Left colon (tissue), 2 donors: ENCODE data around the gene UBTD2. TPM values are rescaled to one million over a fixed set of nuclear protein-coding genes. Genes with fewer than 3 reads are reported as not detected.
A peak's percentile ranks its signal among the peaks of the same experiment; 100 is the strongest.
"Not testable (repeated sequence)": the region's sequence is repeated elsewhere in the genome, so short reads cannot be mapped to it uniquely, and the experiment has no call there.

Source experiments
- ATAC-seq: fragments of 200-7000 bp; cut with Tn5 transposase; one replicate; pipeline ENCODE4 v1.9.1; 2020; ENCODE audit warnings: mild to moderate bottlenecking, moderate library complexity
- DNase-seq, 2 donors: peaks; one replicate each; pipeline ENCODE4 v3.0.0-alpha.2; 2020
- intact Hi-C, 2 donors: fragments of 100-400 bp; cut with DNase I in 1 of 2; cut with micrococcal nuclease in 1 of 2; formaldehyde crosslinking; loops; one replicate each; pipeline versions ENCODE4 v1.11.2 to v1.14.0; 2022; cut with DNase I, micrococcal nuclease
- total RNA-seq, 2 donors: library from RNA; stranded (reverse); fragmentation: NEBNext Ultra II Directional; extraction: Animal tissue kit (Norgen Biotek cat#: 25700); gene quantifications; one replicate each; pipeline ENCODE4 v1.2.1, GENCODE V29; 2021
- donor health status: DM: no; HTN: no; CAD: no.
- donor health status: DM: yes; HTN: yes; CAD: no.

Gene UBTD2
- total RNA-seq, 2 donors from 2014 or later, result 20.9 to 25.1 TPM

DNA sequence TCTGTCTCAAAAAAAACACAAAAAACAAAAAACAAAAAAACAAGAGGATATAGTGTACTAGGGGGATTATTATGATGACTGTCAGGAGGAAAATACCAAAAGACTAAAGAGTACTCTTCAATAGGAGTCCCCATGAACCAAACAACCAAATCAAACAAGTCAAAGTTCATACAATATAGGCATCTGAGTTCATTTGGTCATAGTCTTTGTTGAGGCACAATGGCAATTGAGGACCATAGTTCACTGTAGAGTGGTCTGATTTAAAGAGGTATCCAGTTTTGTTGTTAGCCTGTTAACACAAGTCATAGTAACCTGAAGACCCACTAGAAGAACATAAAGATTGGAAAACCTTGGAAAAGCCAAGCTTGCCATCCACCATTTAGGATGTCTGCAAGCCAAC is 11.3 kb upstream of the UBTD2 start:
- DNase-seq (no peak), ATAC-seq (no peak)
- intact Hi-C loops, result loop anchor here in 1 of 2 donors (5.0 kb wide), 1 partner anchor 188 kb away; no protein-coding TSS in a partner anchor

DNA sequence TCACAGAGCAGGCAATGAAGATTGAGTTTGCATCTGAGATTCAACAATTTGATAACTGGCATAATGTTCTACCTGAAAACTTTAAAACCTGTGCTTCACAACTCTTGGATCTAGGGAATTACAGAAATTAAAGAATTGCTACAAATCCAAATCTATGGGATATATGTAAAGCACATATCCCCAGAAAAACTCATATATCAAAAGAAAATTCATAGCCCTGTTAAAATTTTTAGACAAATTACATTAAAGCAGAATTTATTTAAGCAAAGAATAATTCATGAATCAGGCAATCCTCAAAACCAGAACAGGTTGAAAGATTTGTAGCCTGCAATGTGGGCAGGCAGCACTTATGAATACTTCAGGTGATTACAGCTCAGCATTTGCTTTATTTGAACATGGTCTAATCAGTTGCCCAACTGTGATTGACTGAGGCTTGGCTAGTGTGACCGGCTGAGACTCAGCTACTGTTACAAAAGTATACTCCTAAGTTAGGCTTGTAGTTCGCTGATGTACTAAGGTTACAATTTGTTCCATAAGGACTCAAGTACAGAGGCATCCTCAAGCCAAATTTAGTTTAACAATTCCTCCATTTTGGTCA is 10.3 kb upstream of the UBTD2 start:
- intact Hi-C loops, result loop anchor here in 1 of 2 donors (5.0 kb wide), 1 partner anchor 187 kb away; no protein-coding TSS in a partner anchor
- no peak for DNase-seq
- ATAC-seq, result no peak

DNA sequence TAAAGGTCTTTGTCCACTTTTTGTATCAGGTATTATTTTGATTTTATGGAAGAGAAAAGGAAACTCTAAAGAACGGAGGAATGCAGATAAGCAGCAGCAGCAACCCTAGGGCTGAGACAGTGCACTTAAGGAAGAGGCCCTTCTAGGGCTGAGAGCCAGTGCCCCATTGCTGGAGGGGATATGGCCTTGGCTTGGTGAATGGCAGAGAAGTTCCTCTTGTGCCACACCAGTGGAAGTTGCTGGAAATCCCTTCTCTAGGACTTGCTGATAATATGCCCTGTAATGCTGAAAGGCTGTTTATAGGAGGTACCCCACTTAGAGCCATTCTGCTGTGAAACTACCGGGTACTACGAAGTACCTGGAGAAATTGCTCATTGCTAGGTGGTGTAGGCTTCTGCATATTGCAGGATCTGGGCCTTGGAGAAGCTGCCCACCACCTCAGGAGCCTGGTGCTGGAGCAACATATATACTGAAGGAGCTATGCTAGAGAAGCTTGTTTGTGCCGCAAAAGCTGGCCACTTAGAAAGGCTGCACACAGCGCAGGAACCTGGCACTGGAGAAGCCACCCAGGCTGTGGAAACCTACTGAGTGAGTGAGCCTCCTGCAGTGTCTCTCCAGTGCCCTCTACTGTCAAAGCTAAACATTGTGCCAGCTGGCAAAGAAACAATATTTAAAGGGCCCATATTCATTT is 9.6 kb upstream of the UBTD2 start:
- ATAC-seq, result peak; percentile 99
- peak; percentile 51 to 54 for DNase-seq
- intact Hi-C loops, result loop anchor here in 1 of 2 donors (5.0 kb wide), 1 partner anchor 186 kb away; no protein-coding TSS in a partner anchor

DNA sequence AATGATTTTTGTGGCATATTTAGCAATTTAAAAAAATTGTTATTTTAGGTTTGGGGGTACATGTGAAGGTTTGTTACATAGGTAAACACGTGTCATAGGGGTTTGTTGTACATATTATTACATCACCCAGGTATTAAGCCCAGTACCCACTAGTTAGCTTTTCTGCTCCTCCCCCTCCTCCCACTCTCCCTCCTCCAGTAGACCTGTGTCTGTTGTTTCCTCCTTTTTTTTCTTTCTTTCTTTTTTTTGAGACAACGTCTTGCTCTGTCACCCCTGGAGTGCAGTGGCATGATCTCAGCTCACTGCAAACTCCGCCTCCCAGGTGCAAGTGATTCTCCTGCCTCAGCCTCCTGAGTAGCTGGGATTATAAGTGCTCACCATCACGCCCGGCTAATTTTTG is 8.3 kb upstream of the UBTD2 start:
- not testable (repeated sequence) for ATAC-seq, DNase-seq
- intact Hi-C loops, result loop anchor here in 1 of 2 donors (5.0 kb wide), 1 partner anchor 185 kb away; no protein-coding TSS in a partner anchor

DNA sequence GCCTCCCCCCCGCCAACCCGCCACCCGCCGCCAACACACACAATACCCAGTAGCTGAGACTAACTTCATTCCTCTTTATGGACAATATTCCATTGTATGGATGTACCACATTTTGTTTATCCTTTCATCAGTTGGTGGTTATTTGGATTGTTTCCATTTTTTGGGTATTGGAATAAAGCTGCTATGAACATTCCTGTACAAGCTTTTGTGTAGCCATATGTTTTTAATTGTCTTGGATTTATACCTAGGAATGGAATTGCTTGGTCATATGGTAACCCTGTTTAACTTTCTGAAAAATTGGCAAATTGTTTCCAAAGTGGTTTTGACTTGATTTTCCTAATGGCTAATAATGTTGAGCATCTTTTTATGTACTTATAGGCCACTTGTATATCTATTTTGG is 4.9 kb upstream of the UBTD2 start:
- intact Hi-C loops, result loop anchor here in 1 of 2 donors (10.0 kb wide), 1 partner anchor 94 kb away; the partner anchor contains the start of gene EFCAB9

DNA sequence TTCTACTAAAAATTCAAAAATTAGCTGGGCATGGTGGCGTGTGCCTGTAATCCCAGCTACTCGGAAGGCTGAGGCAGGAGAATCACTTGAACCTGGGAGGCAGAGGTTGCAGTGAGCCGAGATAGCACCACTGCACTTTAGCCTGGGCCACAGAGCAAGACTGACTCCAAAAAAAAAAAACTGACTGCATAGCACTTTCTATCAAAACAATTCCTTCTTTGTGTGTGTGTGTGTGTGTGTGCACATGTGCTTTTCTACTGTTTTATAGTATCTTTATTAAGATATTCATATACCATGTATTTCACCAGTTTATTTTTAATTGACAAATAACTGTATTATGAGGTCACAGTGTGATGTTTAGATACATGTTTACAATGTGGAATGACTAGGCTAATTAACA is 3.6 kb upstream of the UBTD2 start:
- not testable (repeated sequence) for ATAC-seq, DNase-seq
- intact Hi-C loops, result loop anchor here in 1 of 2 donors (10.0 kb wide), 1 partner anchor 92 kb away; the partner anchor contains the start of gene EFCAB9

More for the DNA sequence above, 4.9 kb upstream of the UBTD2 start:
- DNase-seq (no peak), ATAC-seq (no peak)

DNA sequence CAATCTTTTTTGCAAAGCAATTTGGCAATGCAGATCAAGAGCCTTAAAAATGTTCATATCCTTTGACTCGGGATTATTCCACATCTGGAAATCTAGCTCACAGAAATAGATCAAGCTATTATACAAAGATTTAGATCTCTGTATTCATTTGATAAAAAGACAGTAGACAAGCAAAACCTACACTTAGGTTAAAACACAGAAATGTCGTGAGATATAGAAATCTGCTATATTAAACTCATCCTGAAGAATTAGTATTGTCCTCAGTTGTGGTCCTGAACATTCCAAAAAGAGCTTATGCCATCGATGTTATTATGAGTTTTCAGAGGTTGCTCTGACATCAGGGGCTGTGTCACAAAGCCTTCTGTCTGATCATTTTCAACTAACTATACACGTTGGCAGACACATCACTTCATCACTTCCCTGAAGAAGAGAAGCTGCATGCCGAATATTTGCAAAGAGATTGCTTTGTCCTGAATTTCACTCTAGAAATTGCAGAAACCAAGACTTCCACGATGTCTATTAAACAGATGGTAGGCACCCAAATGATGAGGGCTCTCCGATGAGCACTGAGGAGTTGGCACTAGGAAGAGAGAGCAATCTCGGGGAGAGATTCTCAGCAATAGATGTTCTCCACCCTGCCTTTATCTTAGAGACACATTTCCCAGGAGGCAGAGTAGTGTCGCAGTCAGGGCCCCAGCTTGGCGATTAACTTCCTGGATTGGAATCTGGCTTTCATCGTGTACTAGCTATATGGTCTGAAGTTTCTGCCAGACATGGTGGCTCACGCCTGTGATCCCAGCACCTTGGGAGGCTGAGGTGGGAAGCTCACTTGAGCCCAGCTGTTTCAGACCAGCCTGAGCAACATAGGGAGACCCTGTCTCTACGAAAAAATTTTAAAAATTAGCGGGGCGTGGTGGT is 1.9 kb upstream of the UBTD2 start:
- no peak for ATAC-seq
- intact Hi-C loops, result loop anchor here in 1 of 2 donors (10.0 kb wide), 1 partner anchor 91 kb away; the partner anchor contains the start of gene EFCAB9

DNA sequence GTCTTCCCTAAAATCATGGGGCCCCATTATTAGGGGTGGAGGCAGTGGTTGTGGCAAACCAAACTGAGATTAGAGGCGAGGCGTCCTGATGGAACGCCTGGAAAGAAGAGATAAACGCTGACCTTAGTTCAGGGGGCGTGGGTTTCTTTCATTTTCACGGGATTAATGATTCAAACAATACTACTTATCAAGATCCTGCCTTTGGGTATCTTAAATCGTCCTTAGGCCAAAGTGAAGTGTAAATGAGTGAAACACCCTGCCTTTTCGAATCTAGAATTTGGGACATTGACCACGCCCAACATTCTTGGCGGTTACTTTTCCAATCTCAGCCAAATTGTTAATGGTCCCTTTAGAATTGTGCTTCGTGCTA is 1.0 kb upstream of the UBTD2 start:
- ATAC-seq (no peak), DNase-seq (no peak)
- intact Hi-C loops, result loop anchor here in 1 of 2 donors (10.0 kb wide), 1 partner anchor 90 kb away; the partner anchor contains the start of gene EFCAB9

More for the DNA sequence above, 1.9 kb upstream of the UBTD2 start:
- DNase-seq, result no peak

DNA sequence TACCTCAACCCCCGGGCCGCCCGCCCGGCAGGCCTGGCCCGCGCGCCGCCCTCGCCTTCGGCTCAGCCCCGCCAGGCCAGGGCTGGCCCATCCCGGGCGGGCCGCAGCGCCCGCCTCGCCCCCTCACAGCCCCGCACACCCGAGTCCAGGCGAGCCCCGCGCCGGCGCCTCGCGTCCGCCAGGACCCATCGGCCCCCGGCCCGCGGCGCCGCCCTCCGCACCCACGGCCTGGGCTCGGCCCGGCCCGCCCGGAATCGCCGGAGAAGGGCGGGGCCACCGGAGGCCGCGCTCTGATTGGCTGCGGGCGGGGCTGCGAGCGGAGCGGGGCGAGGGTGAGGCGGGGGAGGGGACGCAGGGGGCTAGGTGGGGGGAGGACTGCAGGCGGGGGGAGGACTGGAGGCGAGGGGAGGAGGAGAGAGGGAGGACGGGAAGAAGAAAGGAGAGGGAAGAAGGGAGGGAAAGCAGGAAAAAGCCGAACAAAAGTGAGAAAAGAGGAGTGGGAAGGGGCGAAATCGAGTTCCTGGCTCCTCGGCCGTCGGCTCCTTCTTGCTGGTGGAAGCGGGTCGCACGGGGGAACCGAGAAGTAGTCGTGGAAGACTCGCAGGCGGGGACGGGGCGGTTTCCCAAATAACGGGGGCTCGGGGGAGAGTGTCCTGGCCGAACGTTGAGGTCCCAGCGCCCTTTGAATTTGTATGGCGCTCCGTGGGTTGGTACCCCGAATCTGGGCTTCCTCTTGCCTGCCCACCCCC is 472 bp upstream of the UBTD2 start:
- intact Hi-C loops, result loop anchor here in 1 of 2 donors (10.0 kb wide), 1 partner anchor 89 kb away; the partner anchor contains the start of gene EFCAB9
- peak; percentile 87 for ATAC-seq
- peak; percentile 77 to 86 for DNase-seq

DNA sequence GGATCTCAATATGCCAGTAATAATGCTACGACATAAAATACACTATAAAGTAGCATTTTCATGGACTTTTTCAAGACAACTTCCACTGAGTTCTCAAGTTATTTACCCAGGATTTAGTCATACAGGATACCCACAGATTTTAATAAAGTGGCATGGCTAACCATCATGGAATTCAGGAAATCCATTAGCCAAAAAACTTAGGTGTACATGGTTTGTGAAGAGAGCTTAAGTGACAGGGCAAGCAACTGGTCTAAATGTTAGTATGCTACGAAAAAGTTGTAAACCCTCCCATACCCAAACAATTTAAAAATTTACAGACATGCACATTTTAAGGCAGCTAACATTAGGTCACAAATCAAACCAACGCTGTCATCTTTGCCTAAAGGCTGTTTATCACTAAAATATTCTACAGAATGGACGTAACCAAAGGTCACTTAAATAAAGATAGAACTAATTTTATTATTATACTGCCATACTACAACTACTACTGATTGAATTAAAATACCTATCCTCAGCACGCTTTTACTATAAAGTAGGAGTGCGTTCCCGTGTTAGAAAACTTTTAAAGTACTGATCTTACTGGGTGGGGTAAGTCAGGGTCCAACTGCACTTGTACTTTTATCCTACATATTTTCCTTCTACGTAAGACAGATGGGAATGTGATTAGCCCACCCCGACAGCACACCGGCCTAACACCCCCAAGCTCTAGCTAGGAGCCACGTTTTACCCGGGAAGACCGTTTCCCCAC is 1.1 kb downstream of the UBTD2 start:
- no peak for DNase-seq
- intact Hi-C loops, result loop anchor here in 1 of 2 donors (10.0 kb wide), 1 partner anchor 88 kb away; the partner anchor contains the start of gene EFCAB9
- peak; percentile 0 for ATAC-seq

DNA sequence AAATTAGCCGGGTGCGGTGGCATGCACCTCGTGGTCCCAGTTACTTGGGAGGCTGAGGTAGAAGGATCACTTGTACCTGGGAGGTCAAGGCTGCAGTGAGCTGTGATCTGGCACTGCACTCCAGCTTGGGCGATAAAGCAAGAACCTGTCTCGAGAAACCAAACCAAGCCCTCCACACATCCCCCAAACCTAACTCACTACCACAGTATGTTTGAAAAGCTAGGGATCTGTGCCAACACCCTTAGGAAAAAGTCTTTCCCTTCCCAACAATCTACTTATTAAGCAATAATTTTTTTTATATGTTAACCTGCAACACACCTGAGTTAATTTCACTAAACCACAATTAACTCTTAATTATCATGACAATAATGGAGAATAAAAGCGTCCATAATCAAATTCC is 2.2 kb downstream of the UBTD2 start:
- no peak for DNase-seq
- no peak for ATAC-seq
- intact Hi-C loops, result loop anchor here in 1 of 2 donors (10.0 kb wide), 1 partner anchor 87 kb away; the partner anchor contains the start of gene EFCAB9

DNA sequence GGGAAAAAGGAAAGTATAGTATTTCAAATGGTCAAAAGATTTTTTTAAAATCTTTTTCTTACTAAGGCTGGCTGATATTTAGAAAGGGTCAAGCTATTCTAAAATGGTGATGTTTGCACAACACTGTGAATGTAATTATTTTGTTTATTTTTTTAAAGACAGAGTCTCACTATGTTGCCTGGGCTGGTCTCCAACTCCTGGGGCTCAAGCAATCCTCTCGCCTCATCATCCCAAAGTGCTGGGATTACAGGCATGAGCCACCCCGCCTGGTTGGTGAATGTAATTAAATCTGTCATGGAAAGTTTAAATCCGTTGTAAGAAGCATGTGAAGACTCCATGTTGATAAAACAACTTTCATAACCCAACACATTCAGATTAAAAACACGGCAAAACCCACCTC is 2.6 kb downstream of the UBTD2 start:
- intact Hi-C loops, result loop anchor here in 1 of 2 donors (10.0 kb wide), 1 partner anchor 86 kb away; the partner anchor contains the start of gene EFCAB9
- ATAC-seq, result no peak
- no peak for DNase-seq

DNA sequence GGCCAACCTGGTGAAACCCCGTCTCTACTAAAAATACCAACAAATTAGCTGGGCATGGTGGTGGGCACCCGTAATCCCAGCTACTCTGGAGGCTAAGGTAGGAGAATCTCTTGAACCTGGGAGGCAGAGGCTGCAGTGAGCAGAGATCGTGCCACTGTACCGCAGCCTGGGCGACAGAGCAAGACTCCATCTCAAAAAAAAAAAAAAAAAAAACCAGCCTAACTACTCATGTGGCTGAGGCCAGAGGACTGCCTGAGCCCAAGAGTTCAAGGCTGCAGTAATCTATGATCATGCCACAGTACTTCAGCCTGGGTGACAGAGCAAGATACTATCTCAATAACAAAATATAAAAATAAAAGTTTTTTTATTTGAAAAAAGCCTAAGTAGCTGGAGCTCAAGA is 3.2 kb downstream of the UBTD2 start:
- no peak for ATAC-seq
- intact Hi-C loops, result loop anchor here in 1 of 2 donors (10.0 kb wide), 1 partner anchor 86 kb away; the partner anchor contains the start of gene EFCAB9

DNA sequence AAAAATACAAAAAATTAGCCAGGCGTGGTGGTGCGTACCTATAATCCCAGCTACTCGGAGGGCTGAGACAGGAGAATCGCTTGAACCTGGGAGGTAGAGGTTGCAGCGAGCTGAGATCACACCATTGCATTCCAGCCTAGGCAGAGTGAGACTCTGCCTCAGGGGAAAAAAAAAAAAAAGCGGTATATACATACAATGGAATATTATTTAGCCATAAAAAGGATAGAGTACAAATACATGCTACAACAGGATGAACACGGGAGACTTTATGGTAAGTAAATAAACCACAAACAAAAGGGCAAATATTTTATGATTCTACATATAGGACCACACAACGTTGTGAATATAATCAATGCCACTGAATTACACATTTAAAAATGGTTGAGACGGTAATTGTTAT is 5.2 kb downstream of the UBTD2 start:
- intact Hi-C loops, result no loop called here
- DNase-seq, result no peak
- no peak for ATAC-seq

More for the DNA sequence above, 3.2 kb downstream of the UBTD2 start:
- no peak for DNase-seq

DNA sequence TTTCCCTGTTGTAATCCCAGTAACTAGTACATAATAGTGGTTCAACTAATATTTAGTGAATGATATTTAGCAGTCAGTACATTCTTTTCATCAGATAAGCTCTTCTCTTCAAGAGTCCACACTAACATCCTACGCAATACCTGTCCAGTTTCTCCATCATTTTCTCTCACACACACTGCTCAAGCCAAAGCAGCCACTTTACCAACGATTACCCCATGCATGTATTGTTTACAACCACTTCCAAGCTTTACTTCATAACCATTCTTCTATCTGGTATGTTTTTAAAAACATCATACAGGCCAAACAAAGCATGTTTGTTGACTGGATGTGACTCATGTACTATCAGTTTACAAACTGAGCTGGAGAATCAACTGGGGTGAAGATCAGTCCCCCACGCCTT is 7.3 kb downstream of the UBTD2 start:
- intact Hi-C loops, result no loop called here
- ATAC-seq, result no peak
- no peak for DNase-seq

DNA sequence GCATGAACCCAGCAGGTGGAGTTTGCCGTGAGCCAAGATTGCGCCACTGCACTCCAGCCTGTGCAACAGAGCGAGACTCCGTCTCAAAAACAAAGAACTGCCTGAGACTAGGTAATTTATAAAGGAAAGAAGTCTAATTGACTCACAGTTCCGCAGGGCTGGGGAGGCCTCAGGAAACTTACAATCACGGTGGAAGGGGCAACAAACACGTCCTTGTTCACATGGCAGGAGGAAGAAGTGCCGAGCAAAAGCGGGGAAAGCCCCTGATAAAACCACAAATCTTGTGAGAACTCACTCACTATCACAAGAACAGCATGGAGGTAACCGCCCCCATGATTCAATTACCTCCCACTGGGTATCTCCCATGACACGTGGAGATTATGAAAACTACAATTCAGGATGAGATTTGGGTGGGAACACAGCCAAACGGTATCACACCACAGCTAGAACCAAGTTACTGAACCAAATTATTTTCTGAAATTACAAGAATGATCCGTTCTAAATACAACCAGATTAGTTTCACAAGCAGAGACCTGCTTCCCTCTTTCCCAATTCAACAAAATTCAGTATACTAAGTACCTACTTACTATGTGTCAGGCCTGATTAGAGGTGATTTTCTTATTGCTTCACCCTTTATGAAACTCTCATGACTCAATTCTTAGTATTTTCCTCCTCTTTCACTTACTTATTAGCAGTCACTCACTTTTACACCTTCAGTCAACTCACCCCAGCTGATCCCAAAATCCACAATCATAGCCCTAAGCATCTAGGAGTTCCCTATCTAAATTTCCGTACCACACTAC is 8.4 kb downstream of the UBTD2 start:
- DNase-seq (no peak), ATAC-seq (no peak)
- intact Hi-C loops, result no loop called here
